Activated CD4-positive, alpha-beta T cell treated with anti-CD3 and anti-CD28 coated beads, Interleukin-2, amount 10 ng/mL, durations not matched to agents 7 days and 5 days (primary cell): ENCODE results near the gene MORN1. TPM values are rescaled to one million over a fixed set of nuclear protein-coding genes. Genes with fewer than 3 reads are reported as not detected.

Source experiments
- CTCF ChIA-PET: fragments of 350-600 bp; sonication (Branson Sonifier 250); formaldehyde crosslinking; loops from one replicate; lab custom pipeline; 2021; ENCODE audit warnings: antibody characterized with exemption; lab: Charles Lee
- POLR2A ChIA-PET: fragments of 350-600 bp; sonication (Branson Sonifier 250); formaldehyde crosslinking; loops from one replicate; lab custom pipeline; 2021; ENCODE audit warnings: antibody characterized with exemption; lab: Charles Lee
- DNase-seq: peaks from one replicate; pipeline ENCODE4 v3.0.0-alpha.2; 2020
- H3K27ac Mint-ChIP-seq: one replicate; pipeline ENCODE4 v1.8.0; 2021; ENCODE audit warnings: mild to moderate bottlenecking, moderate library complexity, mixed read lengths
- H3K27me3 Mint-ChIP-seq: one replicate; pipeline ENCODE4 v1.8.0; 2021; ENCODE audit warnings: mixed read lengths
- H3K36me3 Mint-ChIP-seq: one replicate; pipeline ENCODE4 v1.8.0; 2021; ENCODE audit warnings: low read depth, mixed read lengths
- H3K4me1 Mint-ChIP-seq: one replicate; pipeline ENCODE4 v1.8.0; 2021; ENCODE audit warnings: mixed read lengths
- H3K4me3 Mint-ChIP-seq: one replicate; pipeline ENCODE4 v1.8.0; 2021; ENCODE audit warnings: mild to moderate bottlenecking, moderate library complexity, mixed read lengths
- H3K9me3 Mint-ChIP-seq: one replicate; pipeline ENCODE4 v1.8.0; 2021; ENCODE audit warnings: mixed read lengths
- total RNA-seq, 2 experiments: library from RNA; stranded (reverse); gene quantifications; one replicate each; pipeline ENCODE4 v1.2.3, GENCODE V29; 2021

The MORN1 gene
- total RNA-seq, 2 experiments from 2014 or later = 6.7 to 8.1 TPM

DNA sequence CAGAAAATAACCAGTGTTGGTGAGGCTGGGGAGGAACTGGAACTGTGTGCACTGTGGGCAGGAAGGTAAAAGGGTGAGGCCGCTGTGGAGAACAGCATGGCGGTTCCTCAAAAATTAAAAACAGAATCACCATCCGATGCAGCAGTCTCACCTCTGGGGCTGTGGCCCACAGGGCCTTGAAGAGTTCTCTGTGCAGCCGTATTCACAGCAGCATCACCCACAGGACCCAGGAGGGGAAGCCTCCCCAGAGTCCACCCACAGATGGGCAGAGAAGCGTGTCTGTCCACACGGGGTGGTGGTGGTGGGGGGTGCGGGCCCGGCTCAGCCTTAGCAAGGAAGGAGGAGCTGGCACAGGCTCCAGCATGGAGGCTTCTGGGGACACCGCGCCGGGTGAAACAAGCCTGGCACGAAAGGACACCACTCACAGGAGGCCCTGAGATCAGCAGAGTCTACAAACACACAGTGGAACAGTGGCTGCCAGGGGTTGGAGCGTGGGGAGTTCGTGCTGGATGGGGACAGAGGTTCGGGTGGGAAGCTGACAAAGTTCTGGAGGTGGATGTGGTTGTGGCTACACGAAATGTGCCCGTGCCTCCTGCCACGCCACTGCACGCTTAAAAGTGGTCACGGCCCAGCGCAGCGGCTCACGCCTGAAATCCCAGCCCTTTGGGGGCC lies 11.5 kb downstream of the MORN1 start:
- POLR2A ChIA-PET = no interaction called here
- no peaks in the 10 kb centered on the region for H3K9me3 Mint-ChIP-seq
- H3K4me1 Mint-ChIP-seq = peaks cover 4% of the 10 kb centered on the region
- CTCF ChIA-PET = interaction anchor here (4.1 kb wide), 1 partner anchor 184 kb away, joined by 58 read pairs; the partner anchor contains the start of gene FAAP20
- H3K27me3 Mint-ChIP-seq = no peaks in the 10 kb centered on the region
- no peak for DNase-seq
- no peak overlapping the region for H3K27ac Mint-ChIP-seq
- no peaks in the 10 kb centered on the region for H3K36me3 Mint-ChIP-seq
- H3K4me3 Mint-ChIP-seq = no peak overlapping the region

DNA sequence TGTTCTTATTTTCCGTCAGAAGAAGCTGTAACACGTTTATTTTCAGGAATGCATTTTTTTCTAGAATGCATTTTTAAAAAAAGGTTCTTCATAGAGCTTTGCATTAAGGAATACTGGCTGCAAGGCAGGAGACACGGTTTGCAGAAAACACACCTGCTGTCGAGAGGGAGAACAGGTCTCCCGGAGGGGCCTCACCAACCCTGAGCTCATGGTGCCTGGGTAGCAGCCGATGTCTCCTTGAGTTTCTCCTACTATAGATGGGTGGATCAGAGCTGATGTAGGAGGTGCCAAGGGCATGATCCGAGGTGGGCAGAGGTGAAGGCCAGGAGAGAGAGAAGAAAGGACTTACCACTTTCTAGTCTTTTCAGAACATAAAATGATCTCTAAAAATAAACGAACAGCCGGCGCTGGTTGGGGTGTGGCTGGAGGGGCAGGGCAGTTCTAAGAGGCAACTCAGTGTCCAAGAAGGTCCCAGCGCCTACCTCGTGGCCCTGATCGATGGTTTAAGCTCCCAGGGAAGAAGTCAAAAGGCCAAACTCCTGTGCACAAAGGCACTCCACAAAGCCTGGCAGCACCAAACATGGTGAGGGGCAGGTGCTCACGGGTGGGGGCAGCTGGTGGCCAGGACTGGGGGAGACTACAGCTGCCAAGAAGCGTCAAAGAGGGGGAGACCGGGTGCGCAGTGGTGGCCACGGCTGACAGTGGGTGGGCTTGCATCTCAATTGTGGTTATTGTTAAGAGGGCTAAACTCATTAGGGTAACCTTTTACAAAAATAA lies 12.2 kb downstream of the MORN1 start:
- Mint-ChIP-seq H3K9me3 (no peaks in the 10 kb centered on the region), H3K27me3 (no peaks in the 10 kb centered on the region), H3K4me3 (no peak overlapping the region), H3K36me3 (no peaks in the 10 kb centered on the region), H3K4me1 (peaks cover 4% of the 10 kb centered on the region), H3K27ac (no peak overlapping the region)
- no peak for DNase-seq
- POLR2A ChIA-PET = no interaction called here
- CTCF ChIA-PET = interaction anchor here (4.1 kb wide), 1 partner anchor 183 kb away, joined by 58 read pairs; the partner anchor contains the start of gene FAAP20

DNA sequence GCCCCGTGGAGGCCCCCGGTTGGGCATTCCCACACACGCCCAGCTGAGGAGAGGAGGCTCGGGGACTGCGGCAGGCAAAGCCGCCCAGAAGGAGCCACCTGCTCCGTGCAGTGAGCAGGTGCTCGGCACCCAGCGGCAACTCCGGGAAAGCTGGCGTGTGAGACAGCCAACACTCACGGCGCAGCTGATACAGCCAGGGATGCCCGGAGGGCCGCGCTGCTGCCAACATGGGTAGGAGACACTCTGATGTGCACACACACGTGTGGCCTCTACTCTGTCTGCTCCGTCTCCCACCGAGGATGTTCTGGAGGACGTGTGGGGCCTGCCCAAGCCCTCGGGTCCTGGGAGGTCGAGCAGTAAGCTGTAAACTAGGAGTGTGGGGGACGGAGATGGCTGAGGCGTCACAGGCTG lies 12.9 kb downstream of the MORN1 start:
- H3K36me3 Mint-ChIP-seq = no peaks in the 10 kb centered on the region
- no peak overlapping the region for H3K4me3 Mint-ChIP-seq
- H3K9me3 Mint-ChIP-seq = no peaks in the 10 kb centered on the region
- peaks cover 4% of the 10 kb centered on the region for H3K4me1 Mint-ChIP-seq
- H3K27ac Mint-ChIP-seq = no peak overlapping the region
- H3K27me3 Mint-ChIP-seq = no peaks in the 10 kb centered on the region
- DNase-seq = no peak
- CTCF ChIA-PET = interaction anchor here (4.1 kb wide), 1 partner anchor 183 kb away, joined by 58 read pairs; the partner anchor contains the start of gene FAAP20
- POLR2A ChIA-PET = no interaction called here

DNA sequence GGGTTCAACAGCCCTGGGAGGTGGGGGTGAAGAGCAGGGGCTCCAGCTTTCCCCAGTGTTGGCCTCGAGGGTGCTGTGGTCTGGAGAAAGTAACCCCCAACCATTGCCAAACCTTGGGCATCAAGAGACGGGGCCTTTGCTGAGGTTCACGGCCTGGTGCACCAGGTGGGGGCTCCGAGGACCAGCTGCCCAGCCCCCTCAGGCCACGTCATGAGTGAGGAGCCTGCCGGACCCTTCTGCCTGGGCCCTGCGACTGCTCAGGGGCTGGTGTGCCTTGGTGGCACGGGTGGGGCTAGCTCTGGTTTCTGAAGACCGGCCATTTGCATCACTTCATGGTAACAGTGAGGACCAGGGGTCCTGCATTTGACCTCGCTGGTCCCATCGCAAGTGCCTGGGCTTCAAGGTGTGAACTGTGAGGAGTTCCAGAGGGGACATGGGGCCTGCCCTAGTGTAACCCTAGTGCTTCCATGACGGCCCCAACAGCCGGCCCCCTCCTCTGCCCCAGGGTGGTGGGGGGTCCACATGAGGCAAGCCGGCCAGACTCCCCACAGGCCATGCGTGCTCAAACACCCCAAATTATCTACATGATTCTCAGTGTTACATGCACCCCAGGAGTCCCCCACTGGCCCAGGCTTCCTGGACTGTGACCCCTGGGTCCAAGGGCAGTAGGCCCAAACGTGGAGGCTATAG lies 13.5 kb downstream of the MORN1 start:
- H3K9me3 Mint-ChIP-seq = no peaks in the 10 kb centered on the region
- POLR2A ChIA-PET = no interaction called here
- DNase-seq = no peak

DNA sequence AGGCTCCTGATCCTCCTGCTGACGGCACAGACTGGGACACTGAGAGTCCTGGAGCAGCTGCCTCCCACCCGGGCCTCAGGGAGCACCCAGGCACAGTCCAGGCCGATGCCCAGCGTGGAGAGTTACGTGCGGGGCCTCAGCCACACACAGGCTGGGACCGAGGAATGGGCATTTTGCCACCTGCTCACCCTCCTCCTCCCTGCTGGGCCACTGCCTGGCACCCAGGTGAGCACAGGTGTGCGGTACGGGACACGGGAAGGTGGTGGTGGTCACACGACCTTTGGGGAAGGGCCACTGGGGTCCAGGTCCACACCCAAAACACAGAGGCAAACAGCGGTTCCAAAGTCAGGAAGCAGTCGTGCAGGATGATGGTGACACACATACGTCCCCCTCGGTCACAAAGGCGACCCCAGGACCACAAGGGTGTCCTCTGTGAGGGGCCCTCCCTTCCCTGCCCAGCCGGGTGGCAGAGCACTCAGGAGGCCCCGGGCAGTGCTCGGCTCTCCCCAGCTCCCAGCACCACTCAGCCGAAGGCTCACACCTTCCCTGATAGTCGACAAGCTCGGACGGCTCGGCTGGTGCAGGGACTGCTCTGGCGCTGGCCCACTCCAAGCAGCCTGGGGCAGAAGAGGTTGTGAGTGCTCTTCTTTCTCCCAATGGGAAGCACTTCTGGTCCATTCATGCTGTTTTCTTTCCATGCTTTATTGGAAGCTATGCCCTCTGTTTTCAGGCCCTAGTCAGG lies 14.3 kb downstream of the MORN1 start:
- no peak for DNase-seq
- H3K27ac Mint-ChIP-seq = no peak overlapping the region
- no peaks in the 10 kb centered on the region for H3K9me3 Mint-ChIP-seq
- no peaks in the 10 kb centered on the region for H3K27me3 Mint-ChIP-seq
- peaks cover 2% of the 10 kb centered on the region for H3K4me1 Mint-ChIP-seq
- ChIA-PET POLR2A (no interaction called here), CTCF (interaction anchor here (1.1 kb wide), 1 partner anchor 182 kb away, joined by 5 read pairs; the partner anchor contains the start of gene FAAP20)
- H3K4me3 Mint-ChIP-seq = no peak overlapping the region
- no peaks in the 10 kb centered on the region for H3K36me3 Mint-ChIP-seq

More for the DNA sequence above, 13.5 kb downstream of the MORN1 start:
- H3K36me3 Mint-ChIP-seq = no peaks in the 10 kb centered on the region
- no peaks in the 10 kb centered on the region for H3K27me3 Mint-ChIP-seq
- H3K4me1 Mint-ChIP-seq = peaks cover 2% of the 10 kb centered on the region
- H3K27ac Mint-ChIP-seq = no peak overlapping the region
- CTCF ChIA-PET = no interaction called here
- H3K4me3 Mint-ChIP-seq = no peak overlapping the region

DNA sequence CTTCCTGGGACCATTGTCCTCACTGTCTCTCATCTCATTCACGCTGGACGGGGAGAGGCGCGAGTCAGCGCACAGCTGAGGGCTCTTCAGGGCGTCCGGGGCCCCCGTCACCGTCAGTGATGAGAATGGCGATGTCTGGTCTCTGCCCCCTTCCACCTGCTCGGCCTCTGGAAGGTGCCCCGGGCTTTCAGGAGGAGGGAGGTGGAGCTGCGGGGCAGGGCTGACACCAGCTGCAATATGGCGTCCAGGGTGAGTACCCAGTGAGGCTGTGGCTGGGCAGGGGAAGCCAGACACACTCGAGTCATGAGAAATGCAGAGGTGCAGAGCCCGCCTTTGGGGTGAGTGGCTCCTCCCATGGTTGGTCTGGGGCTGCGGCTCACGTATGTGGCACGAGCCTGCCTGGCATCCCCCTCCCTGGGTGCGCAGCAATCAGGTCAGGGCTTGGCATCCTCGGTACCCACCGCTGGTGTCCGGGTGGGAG lies 15.1 kb downstream of the MORN1 start:
- no peak overlapping the region for H3K4me3 Mint-ChIP-seq
- ChIA-PET CTCF (interaction anchor here (0.7 to 1.1 kb wide), 2 partner anchors 181 kb away, joined by 3 to 5 read pairs; partner anchors contain the start of gene FAAP20), POLR2A (no interaction called here)
- DNase-seq = no peak
- no peaks in the 10 kb centered on the region for H3K27me3 Mint-ChIP-seq
- H3K36me3 Mint-ChIP-seq = no peaks in the 10 kb centered on the region
- H3K4me1 Mint-ChIP-seq = no peaks in the 10 kb centered on the region
- H3K9me3 Mint-ChIP-seq = no peaks in the 10 kb centered on the region
- H3K27ac Mint-ChIP-seq = no peak overlapping the region

DNA sequence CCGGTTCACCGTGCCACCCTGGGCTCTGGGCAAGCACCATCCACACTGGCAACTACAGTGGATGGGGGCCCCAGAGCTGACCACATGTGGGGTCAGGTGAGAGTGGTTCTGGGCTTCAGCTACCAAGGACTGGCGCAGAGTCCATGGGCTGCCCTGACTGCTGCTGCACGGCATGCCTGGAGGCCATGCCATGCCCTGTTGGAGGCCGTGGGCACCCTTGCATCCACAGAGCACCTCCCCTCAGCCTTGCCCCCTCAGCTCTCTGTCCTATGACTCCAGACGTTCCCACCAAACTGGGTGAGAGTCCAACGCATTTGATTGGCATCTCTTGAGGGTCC lies 15.5 kb downstream of the MORN1 start:
- CTCF ChIA-PET = interaction anchor here (0.7 kb wide), 1 partner anchor 181 kb away, joined by 3 read pairs; no protein-coding TSS in a partner anchor
- H3K36me3 Mint-ChIP-seq = no peaks in the 10 kb centered on the region
- H3K27me3 Mint-ChIP-seq = no peaks in the 10 kb centered on the region
- H3K9me3 Mint-ChIP-seq = no peaks in the 10 kb centered on the region
- H3K4me3 Mint-ChIP-seq = no peak overlapping the region
- POLR2A ChIA-PET = no interaction called here
- H3K27ac Mint-ChIP-seq = no peak overlapping the region
- H3K4me1 Mint-ChIP-seq = no peaks in the 10 kb centered on the region
- no peak for DNase-seq

DNA sequence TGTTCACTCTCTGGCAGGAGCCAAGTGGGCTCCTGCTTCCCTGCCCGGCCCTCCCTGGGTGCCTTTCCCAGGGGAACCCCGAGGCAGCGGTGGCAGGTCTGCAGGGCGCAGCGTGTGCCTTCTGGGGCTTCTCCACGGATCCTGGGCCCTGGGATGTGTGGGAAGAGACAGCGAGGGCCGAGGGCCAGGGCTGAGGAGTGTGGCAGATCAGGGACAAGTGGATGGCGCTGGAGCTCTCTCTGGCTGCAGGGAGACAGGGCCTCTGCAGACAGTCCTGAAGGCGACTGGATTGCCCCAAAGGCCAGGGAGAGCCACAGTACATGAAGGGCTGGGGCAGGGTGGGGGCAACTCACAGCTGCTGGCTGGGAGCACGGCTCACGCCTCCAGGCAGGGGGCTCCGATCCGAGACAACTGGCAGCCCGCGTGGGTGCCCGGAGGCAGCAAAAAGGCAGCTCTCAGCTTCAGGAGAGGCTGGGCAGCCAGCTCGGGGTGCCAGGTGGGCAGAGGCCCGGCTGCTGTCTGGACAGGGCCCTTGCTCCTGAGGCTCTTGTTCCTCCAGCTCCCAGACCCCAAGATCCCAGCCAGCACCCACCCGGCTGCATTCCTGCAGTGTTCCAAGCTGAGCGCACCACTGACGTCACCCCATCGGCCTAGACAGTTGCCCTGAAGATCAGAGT lies 16.0 kb downstream of the MORN1 start:
- Mint-ChIP-seq H3K9me3 (no peaks in the 10 kb centered on the region), H3K4me3 (no peak overlapping the region), H3K4me1 (no peaks in the 10 kb centered on the region), H3K36me3 (no peaks in the 10 kb centered on the region), H3K27me3 (no peaks in the 10 kb centered on the region), H3K27ac (no peak overlapping the region)
- ChIA-PET CTCF (interaction anchor here (0.7 kb wide), 1 partner anchor 180 kb away, joined by 3 read pairs; no protein-coding TSS in a partner anchor), POLR2A (no interaction called here)
- DNase-seq = no peak

DNA sequence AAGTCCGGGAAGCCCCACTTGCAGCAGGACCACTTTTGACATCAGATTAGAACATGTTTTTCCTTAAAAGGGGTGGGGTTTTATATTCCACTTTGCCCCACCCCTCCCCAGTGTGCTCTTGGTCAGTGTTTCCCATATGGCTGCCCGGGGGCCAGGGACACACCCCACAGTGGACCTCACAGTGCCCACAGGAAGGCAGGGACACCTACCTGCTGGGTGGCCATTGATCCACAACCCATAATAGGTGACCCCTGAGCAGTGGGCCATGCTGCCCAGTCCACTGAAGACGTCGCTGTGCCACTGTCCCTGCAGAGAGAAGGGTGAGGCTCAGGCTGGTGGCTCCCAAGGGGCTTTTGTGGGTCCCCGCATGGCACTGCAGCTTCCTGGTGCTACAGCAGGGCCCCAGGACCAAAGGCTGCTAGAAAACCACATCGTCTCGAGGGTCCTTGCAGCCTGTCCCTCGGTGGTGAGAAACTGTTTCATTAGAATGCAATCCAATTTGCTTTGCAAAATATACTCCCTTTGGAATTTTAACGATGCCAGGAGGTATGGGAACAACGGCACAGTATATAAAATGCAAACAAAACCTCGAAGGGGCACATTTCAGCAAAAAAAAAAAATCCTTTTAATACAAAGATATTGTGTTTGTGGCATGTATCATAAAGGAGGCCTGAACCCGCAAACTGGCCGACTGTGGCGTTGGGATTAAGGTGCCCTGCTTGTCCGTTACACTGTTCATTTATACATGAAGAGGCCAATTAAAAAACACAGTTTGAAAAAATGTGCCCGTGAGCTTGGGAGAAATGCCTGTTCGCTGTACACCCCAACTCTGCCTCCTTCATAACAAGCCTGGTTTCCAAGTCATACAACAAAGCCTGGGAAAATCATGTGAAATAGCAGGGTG lies 16.9 kb downstream of the MORN1 start:
- Mint-ChIP-seq H3K9me3 (no peaks in the 10 kb centered on the region), H3K36me3 (no peaks in the 10 kb centered on the region), H3K27me3 (no peaks in the 10 kb centered on the region), H3K27ac (no peak overlapping the region), H3K4me1 (no peaks in the 10 kb centered on the region), H3K4me3 (no peak overlapping the region)
- CTCF ChIA-PET = no interaction called here
- POLR2A ChIA-PET = no interaction called here
- no peak for DNase-seq

DNA sequence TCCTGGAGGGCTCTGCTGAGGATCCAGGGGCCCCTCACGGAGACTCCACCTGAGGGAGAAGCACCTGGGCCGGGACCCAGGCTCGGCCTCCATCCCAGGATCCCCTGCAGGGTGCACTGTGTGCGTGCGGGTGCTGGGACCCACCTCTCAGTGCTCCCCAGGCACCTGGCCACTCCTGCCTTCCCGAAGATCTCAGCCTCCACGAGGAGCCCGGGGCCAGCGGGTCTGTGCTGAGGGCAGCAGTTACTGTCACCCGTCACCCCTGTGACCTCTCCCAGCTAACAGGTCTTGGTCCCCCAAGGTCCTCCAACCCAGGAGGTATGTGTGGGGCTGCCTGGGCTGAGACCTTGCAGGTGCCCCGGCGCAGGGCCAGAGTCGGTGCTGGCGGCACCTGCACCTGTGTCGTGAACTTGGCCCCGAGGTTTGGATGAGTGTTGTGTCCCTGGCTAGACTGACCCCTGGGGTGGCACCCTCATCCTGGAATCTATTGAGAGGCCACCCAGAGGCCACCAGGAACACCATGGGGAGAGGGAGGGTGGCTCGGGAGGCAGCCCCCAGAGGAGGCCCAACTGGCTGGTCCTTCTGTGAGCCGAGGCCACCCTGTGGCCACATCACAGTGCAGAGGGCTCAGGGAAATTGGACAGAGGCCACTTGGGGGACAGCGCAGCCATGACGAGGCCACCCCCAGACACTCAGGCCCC lies 17.7 kb downstream of the MORN1 start:
- Mint-ChIP-seq H3K36me3 (no peaks in the 10 kb centered on the region), H3K4me3 (no peak overlapping the region), H3K4me1 (no peaks in the 10 kb centered on the region), H3K27ac (no peak overlapping the region), H3K27me3 (no peaks in the 10 kb centered on the region), H3K9me3 (no peaks in the 10 kb centered on the region)
- ChIA-PET POLR2A (no interaction called here), CTCF (no interaction called here)
- no peak for DNase-seq
